ENCODE measurements around the gene SMAGP. TPM values are rescaled to one million over a fixed set of nuclear protein-coding genes. Genes with fewer than 3 reads are reported as not detected.
A peak's percentile ranks its signal among the peaks of the same experiment; 100 is the strongest.
"Not testable (repeated sequence)": the region's sequence is repeated elsewhere in the genome, so short reads cannot be mapped to it uniquely, and the experiment has no call there.

Gene SMAGP
- total and polyA plus RNA-seq, 8 donors: 18.8 to 35.6 (median 23.9) TPM

DNA sequence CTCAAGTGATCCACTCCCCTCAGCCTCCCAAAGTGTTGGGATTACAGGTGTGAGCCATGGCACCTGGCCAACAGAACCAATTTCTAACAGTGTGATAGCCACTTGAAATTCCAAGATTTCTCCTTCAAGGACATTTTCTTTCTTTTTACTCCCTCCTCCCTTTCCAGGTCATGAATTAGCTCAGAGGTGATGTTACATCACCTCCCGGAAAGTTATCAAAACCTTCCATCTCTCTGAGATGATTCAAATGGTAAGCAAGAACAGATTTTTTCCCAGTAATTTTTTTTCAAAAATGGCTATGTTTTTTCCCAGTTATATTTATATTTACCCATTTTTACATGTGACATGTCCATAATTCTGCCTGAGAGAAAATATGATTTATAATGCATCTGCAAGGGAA, 15.6 kb upstream of the SMAGP start:
- TF ChIP-seq, protein P1, sequence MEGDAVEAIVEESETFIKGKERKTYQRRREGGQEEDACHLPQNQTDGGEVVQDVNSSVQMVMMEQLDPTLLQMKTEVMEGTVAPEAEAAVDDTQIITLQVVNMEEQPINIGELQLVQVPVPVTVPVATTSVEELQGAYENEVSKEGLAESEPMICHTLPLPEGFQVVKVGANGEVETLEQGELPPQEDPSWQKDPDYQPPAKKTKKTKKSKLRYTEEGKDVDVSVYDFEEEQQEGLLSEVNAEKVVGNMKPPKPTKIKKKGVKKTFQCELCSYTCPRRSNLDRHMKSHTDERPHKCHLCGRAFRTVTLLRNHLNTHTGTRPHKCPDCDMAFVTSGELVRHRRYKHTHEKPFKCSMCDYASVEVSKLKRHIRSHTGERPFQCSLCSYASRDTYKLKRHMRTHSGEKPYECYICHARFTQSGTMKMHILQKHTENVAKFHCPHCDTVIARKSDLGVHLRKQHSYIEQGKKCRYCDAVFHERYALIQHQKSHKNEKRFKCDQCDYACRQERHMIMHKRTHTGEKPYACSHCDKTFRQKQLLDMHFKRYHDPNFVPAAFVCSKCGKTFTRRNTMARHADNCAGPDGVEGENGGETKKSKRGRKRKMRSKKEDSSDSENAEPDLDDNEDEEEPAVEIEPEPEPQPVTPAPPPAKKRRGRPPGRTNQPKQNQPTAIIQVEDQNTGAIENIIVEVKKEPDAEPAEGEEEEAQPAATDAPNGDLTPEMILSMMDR (IDR thresholded peaks at IDR 0.05): no peak
- H3K36me3 ChIP-seq: peaks cover 0 to 96% of the 10 kb centered on the region in 2 donors
- intact Hi-C loops (cut with DNase I): no loop called here
- no peak overlapping the region for H3K4me3 ChIP-seq
- no peak for DNase-seq
- no peaks in the 10 kb centered on the region for H3K4me1 ChIP-seq
- no peak overlapping the region for H3K27ac ChIP-seq
- H3K9me3 ChIP-seq: no peaks in the 10 kb centered on the region
- ATAC-seq: no peak
- no peaks in the 10 kb centered on the region for H3K27me3 ChIP-seq

DNA sequence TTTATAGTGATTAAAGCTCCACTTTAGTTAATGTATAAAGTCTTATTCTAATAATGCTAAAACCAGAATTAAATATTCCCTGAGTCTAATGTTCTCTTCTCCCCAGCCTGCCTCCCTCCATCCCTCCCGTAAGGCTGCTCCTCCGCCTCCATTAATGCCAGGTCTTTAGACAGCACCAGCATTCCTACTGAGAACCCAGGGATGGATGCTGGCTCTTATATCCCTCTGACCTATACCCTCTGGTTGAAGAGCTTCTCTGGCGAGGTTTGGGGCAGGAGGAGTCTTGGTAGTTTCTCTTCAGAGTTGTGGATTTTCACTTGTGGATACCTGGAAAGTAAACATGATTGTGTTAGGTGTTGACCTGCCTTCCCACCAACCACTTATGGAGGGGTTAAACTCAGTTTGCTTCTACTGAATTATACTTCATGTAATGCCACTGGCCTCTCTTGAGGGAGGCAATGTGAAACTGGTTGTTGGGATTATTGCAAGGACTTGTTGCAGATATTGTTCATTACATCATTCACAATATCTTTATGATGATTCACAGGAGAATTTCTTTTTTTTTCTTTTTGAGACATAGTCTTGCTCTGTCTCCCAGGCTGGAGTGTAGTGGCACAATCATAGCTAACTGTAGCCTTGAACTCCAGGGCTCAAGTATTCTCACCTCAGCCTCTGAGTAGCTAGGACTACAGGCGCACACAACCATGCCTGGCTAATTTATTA, 11.1 kb upstream of the SMAGP start:
- H3K36me3 ChIP-seq: peaks cover 0 to 64% of the 10 kb centered on the region in 2 donors
- H3K4me1 ChIP-seq: no peaks in the 10 kb centered on the region
- TF ChIP-seq, protein P1 (IDR thresholded peaks at IDR 0.05): no peak
- H3K9me3 ChIP-seq: no peaks in the 10 kb centered on the region
- H3K4me3 ChIP-seq: no peak overlapping the region
- DNase-seq: no peak
- H3K27me3 ChIP-seq: no peaks in the 10 kb centered on the region
- intact Hi-C loops (cut with DNase I): no loop called here
- no peak overlapping the region for H3K27ac ChIP-seq
- peak; percentile 14 for ATAC-seq

DNA sequence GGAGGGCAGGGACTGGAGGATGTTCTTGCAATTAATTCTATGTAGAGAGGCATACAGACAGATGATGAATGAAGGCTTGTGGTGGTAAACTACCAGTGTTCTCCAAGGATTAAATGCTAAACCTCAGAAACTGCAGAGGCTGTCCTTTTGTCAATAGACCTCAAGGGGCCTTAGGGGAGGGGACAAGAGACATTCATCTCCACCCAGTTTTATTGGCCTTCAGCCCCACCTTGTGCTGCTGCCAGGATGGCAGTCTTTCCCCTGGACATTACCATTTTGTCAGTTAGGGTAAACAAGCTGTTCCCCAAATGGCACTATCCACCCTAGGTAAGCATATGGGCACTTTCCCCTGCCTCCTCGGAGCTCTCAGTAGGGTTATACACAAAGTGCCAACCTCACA, 4.9 kb upstream of the SMAGP start:
- DNase-seq: no peak
- Histone ChIP-seq H3K27ac (no peak overlapping the region), H3K4me1 (peaks cover 5 to 9% of the 10 kb centered on the region in 2 donors), H3K27me3 (peaks cover 0 to 14% of the 10 kb centered on the region in 2 donors), H3K4me3 (no peak overlapping the region), H3K9me3 (no peaks in the 10 kb centered on the region), H3K36me3 (peaks cover 0 to 3% of the 10 kb centered on the region in 2 donors)
- intact Hi-C loops (cut with DNase I): loop anchor here in 1 of 2 donors (10.0 kb wide), 1 partner anchor 70 kb away; the partner anchor contains the start of gene CELA1
- ATAC-seq: no peak
- TF ChIP-seq, protein P1 (IDR thresholded peaks at IDR 0.05): no peak

DNA sequence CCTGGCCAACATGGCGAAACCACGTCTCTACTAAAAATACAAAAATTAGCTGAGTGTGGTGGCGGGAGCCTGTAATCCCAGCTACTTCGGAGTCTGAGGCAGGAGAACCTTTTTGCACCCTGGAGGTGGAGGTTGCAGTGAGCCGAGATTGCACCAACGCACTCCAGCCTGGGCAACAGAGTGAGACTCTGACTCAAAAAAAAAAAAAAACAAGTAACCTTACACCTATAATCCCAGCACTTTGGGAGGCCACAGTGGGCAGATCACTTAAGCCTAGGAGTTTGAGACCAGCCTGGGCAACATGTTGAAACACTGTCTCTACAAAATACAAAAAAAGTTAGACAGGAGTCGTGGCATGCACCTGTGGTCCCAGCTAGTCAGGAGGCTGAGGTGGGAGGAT, 2.6 kb upstream of the SMAGP start:
- not testable (repeated sequence) for H3K9me3 ChIP-seq, H3K4me3 ChIP-seq, H3K36me3 ChIP-seq, ATAC-seq, H3K27ac ChIP-seq, DNase-seq
- intact Hi-C loops (cut with DNase I): loop anchor here in 1 of 2 donors (10.0 kb wide), 1 partner anchor 72 kb away; the partner anchor contains the start of gene CELA1
- H3K4me1 ChIP-seq: peaks cover 5 to 24% of the 10 kb centered on the region in 2 donors
- H3K27me3 ChIP-seq: peaks cover 0 to 26% of the 10 kb centered on the region in 2 donors

DNA sequence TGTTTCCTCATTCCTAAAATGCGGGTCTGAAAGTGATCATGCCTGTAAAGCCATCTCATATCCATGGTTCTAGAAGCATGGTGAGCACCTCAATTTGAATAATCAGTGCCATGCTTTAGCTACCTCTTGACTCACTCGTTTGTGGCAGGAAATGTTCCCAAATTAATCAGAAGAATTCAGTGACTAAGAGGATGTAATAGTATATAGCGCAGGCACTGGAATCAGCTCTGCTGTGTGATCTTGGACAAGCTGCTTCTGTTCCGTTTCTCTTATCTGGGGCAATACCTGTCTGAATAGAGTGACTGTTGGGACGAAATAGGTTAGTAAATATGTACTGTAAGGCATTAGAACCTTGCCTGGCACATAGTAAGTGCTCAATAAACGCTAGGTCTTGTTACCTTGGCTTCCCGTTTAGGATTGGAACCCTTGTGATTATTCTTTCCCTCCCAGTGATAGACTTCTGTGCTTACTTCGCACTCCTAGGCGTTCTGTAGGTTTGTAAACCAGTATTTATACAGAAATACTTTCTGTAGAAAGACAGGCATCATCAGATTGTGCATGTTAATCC, 820 bp upstream of the SMAGP start:
- H3K4me3 ChIP-seq: peak overlapping the region; percentile 70 to 71
- ATAC-seq: peak; percentile 12
- no peak for DNase-seq
- TF ChIP-seq, protein P1 (IDR thresholded peaks at IDR 0.05): no peak
- no peaks in the 10 kb centered on the region for H3K9me3 ChIP-seq
- H3K36me3 ChIP-seq: no peaks in the 10 kb centered on the region
- intact Hi-C loops (cut with DNase I): loop anchor here in 1 of 2 donors (10.0 kb wide), 1 partner anchor 74 kb away; the partner anchor contains the start of gene CELA1
- peaks cover 5 to 24% of the 10 kb centered on the region in 2 donors for H3K4me1 ChIP-seq
- peaks cover 0 to 26% of the 10 kb centered on the region in 2 donors for H3K27me3 ChIP-seq
- H3K27ac ChIP-seq: peak overlapping the region; percentile 79 to 86

Measured in left lung (tissue), 10 donors.